Psoas muscle (tissue), 8 donors: ENCODE measurements around the gene MAP4K4. TPM values are rescaled to one million over a fixed set of nuclear protein-coding genes. Genes with fewer than 3 reads are reported as not detected.

ENCODE experiments used
- ATAC-seq, 4 donors: fragments of 200-7000 bp; cut with Tn5 transposase; one replicate each; pipeline ENCODE4 v1.9.1; 2020; ENCODE audit warnings: moderate library complexity in 3 of 4, mild to moderate bottlenecking in 2 of 4
- DNase-seq, 2 donors: peaks; one replicate each; pipeline ENCODE4 v3.0.0-alpha.2; 2020
- H3K27ac ChIP-seq: fragments of 200-600 bp; one replicate; pipeline ENCODE4 v1.8.0; 2022
- H3K27me3 ChIP-seq, 3 donors: fragments of 200-600 bp in 1 of 3; one replicate each; pipeline versions ENCODE4 v1.6.1 to v1.8.0; 2013 to 2022; ENCODE audit warnings: low read length in 2 of 3, mild to moderate bottlenecking in 2 of 3, moderate library complexity in 1 of 3; ENCODE audit not compliant: insufficient read depth in 3 of 3
- H3K36me3 ChIP-seq, 2 donors: fragments of 200-600 bp in 1 of 2; one replicate each; pipeline versions ENCODE4 v1.6.1 to v1.8.0; 2013 to 2022; ENCODE audit warnings: low read depth in 1 of 2, mild to moderate bottlenecking in 1 of 2, moderate library complexity in 1 of 2; ENCODE audit not compliant: insufficient read depth in 1 of 2
- H3K4me1 ChIP-seq: fragments of 200-600 bp; one replicate; pipeline ENCODE4 v1.8.0; 2022
- H3K4me3 ChIP-seq: fragments of 200-600 bp; one replicate; pipeline ENCODE4 v1.8.0; 2022; ENCODE audit warnings: mild to moderate bottlenecking
- H3K9me3 ChIP-seq: fragments of 200-600 bp; one replicate; pipeline ENCODE4 v1.8.0; 2022
- WGBS, 3 donors: extraction: QIAGEN DNeasy Blood & Tissue Kit; methylation state at CpG; one replicate each; pipeline versions ENCODE4 v1.1.6 to v1.1.7; 2013; 5-methylcytosine and 5-hydroxymethylcytosine counted together
- intact Hi-C, 2 donors: fragments of 100-400 bp; cut with DNase I; formaldehyde crosslinking; loops; one replicate each; pipeline versions ENCODE4 v1.11.0 to v1.14.2; 2022
- polyA plus RNA-seq, 3 donors: library from polyadenylated mRNA; stranded (reverse); fragments of 200-250 nt; gene quantifications; one replicate each; pipeline ENCODE4 v1.2.3, GENCODE V29; 2013
- total RNA-seq, 4 donors: library from RNA; stranded (reverse); fragmentation: NEBNext Ultra II Directional in 2 of 4; extraction: Animal tissue kit (Norgen Biotek cat#: 25700) in 2 of 4; gene quantifications; one replicate each; pipeline versions ENCODE4 v1.2.1 to v1.2.4, GENCODE V29; 2021 to 2023
- TF ChIP-seq, protein P1 (sequence below): fragments of 200-600 bp; IDR thresholded peaks from one replicate; pipeline ENCODE4 v1.8.0; 2022; ENCODE audit warnings: antibody characterized with exemption
- donor health status: healthy with polysubstance abuse.
- donor health status: DM: no; HTN: no; CAD: no; lungs with moderate emphysema.
- donor health status: Bipolar disorder and iron deficiency.
- donor health status: healthy.
- donor health status: DM: yes; HTN: yes; CAD: no.
- donor health status: DM: no; HTN: no; CAD: no.
- donor health status: DM: no; HTN: no; CAD: no.
- donor health status: DM: yes; HTN: yes; CAD: no.

The MAP4K4 gene
- total and polyA plus RNA-seq, 7 donors: 20.1 to 99.9 (median 80.4) TPM

DNA sequence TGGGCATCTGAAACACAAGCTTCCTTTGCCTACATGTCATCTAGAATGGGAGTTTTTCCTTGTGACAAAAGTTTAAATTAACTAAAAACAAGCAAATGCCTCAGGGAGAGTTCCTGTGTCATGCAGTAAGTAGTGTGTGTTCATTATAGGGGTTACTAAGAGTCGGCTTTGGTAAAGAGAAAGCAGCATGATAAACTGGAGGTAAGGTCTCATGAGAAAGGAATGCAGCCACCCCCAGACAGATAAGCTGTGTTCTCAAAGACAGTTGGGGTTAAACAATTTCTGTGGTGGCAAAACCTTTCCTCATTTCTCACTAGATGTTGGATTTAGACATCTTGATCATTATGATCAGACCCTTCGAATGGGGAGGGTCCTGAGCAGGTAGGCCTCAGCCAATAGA lies 129.7 kb downstream of the MAP4K4 start:
- Histone ChIP-seq H3K36me3 (peaks cover 6 to 42% of the 10 kb centered on the region in 2 donors), H3K4me1 (peaks cover 21% of the 10 kb centered on the region), H3K27me3 (no peaks in the 10 kb centered on the region), H3K4me3 (no peak overlapping the region), H3K9me3 (no peaks in the 10 kb centered on the region), H3K27ac (no peak overlapping the region)
- DNase-seq (no peak), ATAC-seq (peak in 1 of 4 donors; percentile 33)
- intact Hi-C loops: no loop called here
- TF ChIP-seq, protein P1, sequence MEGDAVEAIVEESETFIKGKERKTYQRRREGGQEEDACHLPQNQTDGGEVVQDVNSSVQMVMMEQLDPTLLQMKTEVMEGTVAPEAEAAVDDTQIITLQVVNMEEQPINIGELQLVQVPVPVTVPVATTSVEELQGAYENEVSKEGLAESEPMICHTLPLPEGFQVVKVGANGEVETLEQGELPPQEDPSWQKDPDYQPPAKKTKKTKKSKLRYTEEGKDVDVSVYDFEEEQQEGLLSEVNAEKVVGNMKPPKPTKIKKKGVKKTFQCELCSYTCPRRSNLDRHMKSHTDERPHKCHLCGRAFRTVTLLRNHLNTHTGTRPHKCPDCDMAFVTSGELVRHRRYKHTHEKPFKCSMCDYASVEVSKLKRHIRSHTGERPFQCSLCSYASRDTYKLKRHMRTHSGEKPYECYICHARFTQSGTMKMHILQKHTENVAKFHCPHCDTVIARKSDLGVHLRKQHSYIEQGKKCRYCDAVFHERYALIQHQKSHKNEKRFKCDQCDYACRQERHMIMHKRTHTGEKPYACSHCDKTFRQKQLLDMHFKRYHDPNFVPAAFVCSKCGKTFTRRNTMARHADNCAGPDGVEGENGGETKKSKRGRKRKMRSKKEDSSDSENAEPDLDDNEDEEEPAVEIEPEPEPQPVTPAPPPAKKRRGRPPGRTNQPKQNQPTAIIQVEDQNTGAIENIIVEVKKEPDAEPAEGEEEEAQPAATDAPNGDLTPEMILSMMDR: no peak
- WGBS, 3 donors: 82 to 90% (median 86%) methylated on average over 2 of the region's 2 CpGs

- ATAC-seq (no peak), DNase-seq (no peak)
- TF ChIP-seq, protein P1: no peak
- no peaks in the 10 kb centered on the region for H3K9me3 ChIP-seq
- intact Hi-C loops: loop anchor here in 1 of 2 donors (2.0 kb wide), 1 partner anchor 307 kb away; no protein-coding TSS in a partner anchor
- peaks cover 6 to 42% of the 10 kb centered on the region in 2 donors for H3K36me3 ChIP-seq
- peaks cover 21% of the 10 kb centered on the region for H3K4me1 ChIP-seq
- H3K27me3 ChIP-seq: no peaks in the 10 kb centered on the region
- 68 to 72% (median 71%) methylated on average over 5 of the region's 5 CpGs for WGBS, 3 donors
- H3K27ac ChIP-seq: no peak overlapping the region
- no peak overlapping the region for H3K4me3 ChIP-seq
Observed at GRCh38 chr2:101828257-101828656, 130.8 kb downstream of the MAP4K4 start.

- H3K9me3 ChIP-seq: no peaks in the 10 kb centered on the region
- DNase-seq: no peak
- peaks cover 17% of the 10 kb centered on the region for H3K4me1 ChIP-seq
- no peak overlapping the region for H3K4me3 ChIP-seq
- no peak overlapping the region for H3K27ac ChIP-seq
- peaks cover 6 to 42% of the 10 kb centered on the region in 2 donors for H3K36me3 ChIP-seq
- 24 to 41% (median 26%) methylated on average over 7 of the region's 7 CpGs for WGBS, 3 donors
- intact Hi-C loops: loop anchor here in 1 of 2 donors (2.0 kb wide), 1 partner anchor 308 kb away; no protein-coding TSS in a partner anchor
- H3K27me3 ChIP-seq: no peaks in the 10 kb centered on the region
- TF ChIP-seq, protein P1: no peak
- no peak for ATAC-seq
Observed at GRCh38 chr2:101828673-101829334, 131.3 kb downstream of the MAP4K4 start.

- TF ChIP-seq, protein P1: no peak
- WGBS, 3 donors: 63 to 88% (median 67%) methylated on average over 3 of the region's 3 CpGs
- no peak overlapping the region for H3K27ac ChIP-seq
- H3K4me1 ChIP-seq: peaks cover 17% of the 10 kb centered on the region
- peaks cover 6 to 45% of the 10 kb centered on the region in 2 donors for H3K36me3 ChIP-seq
- no peak for DNase-seq
- ATAC-seq: no peak
- no peak overlapping the region for H3K4me3 ChIP-seq
- no peaks in the 10 kb centered on the region for H3K9me3 ChIP-seq
- intact Hi-C loops: loop anchor here in 1 of 2 donors (2.0 kb wide), 1 partner anchor 309 kb away; no protein-coding TSS in a partner anchor
- H3K27me3 ChIP-seq: no peaks in the 10 kb centered on the region
Observed at GRCh38 chr2:101829429-101829828, 131.9 kb downstream of the MAP4K4 start.
